ENCODE results near the gene SRPK1.

The SRPK1 gene

DNA sequence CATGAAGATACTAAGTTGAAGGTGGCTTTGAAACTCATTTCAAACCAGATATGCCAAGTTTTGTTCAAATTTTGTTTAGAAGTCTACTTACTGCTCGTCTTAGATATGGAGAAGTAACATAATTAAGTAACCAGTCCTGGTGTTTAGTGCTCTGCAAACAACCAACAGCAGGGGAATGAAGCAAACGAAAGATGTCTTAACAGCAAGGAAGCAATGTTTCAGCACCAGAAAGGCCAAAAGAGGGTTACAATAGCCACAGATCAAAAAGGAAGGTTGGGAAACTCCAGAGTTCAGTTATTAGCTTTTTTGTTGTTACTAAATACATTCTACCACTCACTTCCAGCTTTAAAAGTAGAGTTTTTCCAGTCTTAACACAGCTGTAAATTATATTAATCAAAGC lies 70.7 kb downstream of the SRPK1 start:
- no peak for DNase-seq (ENCODE audit: low read depth)
- no peak overlapping the region for H3K4me3 ChIP-seq (ENCODE audit: low read depth, low read length)
- TF ChIP-seq, protein P1, sequence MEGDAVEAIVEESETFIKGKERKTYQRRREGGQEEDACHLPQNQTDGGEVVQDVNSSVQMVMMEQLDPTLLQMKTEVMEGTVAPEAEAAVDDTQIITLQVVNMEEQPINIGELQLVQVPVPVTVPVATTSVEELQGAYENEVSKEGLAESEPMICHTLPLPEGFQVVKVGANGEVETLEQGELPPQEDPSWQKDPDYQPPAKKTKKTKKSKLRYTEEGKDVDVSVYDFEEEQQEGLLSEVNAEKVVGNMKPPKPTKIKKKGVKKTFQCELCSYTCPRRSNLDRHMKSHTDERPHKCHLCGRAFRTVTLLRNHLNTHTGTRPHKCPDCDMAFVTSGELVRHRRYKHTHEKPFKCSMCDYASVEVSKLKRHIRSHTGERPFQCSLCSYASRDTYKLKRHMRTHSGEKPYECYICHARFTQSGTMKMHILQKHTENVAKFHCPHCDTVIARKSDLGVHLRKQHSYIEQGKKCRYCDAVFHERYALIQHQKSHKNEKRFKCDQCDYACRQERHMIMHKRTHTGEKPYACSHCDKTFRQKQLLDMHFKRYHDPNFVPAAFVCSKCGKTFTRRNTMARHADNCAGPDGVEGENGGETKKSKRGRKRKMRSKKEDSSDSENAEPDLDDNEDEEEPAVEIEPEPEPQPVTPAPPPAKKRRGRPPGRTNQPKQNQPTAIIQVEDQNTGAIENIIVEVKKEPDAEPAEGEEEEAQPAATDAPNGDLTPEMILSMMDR (IDR thresholded peaks at IDR 0.05; ENCODE audit: control insufficient read depth, extremely low read depth, insufficient read depth) = no peak

DNA sequence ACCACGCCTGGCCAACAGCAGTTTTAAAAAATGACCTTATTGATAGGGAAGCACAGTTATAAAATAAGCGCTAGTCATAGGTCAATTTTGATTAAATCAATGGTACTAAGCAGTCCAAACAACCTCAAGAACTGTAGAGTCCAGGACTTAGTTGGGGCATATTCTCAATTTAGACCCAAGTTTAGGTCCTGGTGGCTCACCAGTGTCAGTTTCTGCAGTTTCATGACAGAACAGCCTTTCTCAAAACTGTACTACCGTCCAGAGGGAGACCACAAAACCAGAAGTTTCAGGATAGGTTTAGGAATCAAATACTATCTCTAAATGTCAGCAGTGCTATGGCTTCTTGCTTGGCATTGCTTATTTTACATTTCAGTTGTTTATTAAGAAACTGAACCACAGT lies 76.6 kb downstream of the SRPK1 start:
- DNase-seq (ENCODE audit: low read depth) = no peak
- H3K4me3 ChIP-seq (ENCODE audit: low read depth, low read length) = no peak overlapping the region
- TF ChIP-seq, protein P1 (IDR thresholded peaks at IDR 0.05; ENCODE audit: control insufficient read depth, extremely low read depth, insufficient read depth) = no peak

DNA sequence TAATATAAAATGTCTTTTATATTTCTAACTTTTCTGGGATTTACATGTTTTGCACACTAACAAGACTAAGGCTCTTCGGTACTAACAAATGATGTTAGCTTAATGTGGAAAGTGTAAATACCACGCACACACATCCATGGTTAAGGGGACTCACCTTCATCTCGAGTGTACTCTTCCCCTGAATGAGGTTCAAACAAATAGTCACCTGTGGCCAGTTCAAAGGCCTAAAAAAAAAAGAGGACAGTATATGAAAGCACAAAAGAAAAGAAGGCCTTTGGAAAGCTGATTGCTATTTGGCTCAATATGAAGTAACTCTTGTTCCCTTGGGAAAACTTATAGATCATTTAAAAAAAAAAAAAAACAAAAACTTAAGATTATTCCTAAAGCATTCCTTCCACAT lies 78.5 kb downstream of the SRPK1 start:
- TF ChIP-seq, protein P1 (IDR thresholded peaks at IDR 0.05; ENCODE audit: control insufficient read depth, extremely low read depth, insufficient read depth) = no peak

DNA sequence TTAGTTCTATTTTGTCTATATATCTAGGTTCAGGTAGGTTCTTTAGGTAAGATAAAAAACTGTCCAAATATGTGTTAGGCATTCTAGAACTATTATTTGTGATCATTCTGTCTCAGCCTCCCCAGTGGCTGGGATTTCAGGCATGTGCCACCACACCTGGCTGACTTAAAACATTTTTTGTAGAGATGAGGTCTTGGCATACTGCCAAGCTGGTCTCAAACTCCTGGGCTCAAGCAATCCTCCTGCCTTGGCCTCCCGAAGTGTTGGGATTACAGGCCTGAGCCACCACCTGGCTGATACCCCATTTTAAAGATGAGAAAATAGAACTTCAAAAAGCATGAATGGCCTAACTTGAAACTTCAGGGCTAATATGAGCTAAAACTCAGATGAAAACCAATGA lies 81.9 kb downstream of the SRPK1 start:
- no peak for DNase-seq (ENCODE audit: low read depth)
- H3K4me3 ChIP-seq (ENCODE audit: low read depth, low read length) = no peak overlapping the region
- TF ChIP-seq, protein P1 (IDR thresholded peaks at IDR 0.05; ENCODE audit: control insufficient read depth, extremely low read depth, insufficient read depth) = no peak

More for the DNA sequence above, 78.5 kb downstream of the SRPK1 start:
- H3K4me3 ChIP-seq (ENCODE audit: low read depth, low read length) = no peak overlapping the region
- DNase-seq (ENCODE audit: low read depth) = no peak

DNA sequence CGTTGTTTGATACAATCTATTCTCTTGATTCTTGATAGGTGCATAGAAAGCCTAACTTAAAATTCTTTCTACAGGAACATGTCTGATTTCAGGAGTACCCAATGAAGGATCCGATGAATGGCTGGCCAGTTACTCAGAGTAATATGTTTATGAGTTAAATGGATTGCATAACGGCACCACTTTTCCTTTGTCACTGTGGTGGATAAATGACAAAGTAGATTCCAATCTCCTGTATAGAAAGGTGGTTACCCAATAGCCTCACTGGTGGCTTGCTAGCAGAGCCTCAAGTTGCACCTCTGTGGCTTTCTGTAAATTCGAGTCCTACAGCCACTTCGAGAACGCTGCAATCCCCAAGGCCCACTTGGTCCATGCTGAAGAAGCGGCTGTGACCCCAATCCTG lies 87.4 kb downstream of the SRPK1 start:
- DNase-seq (ENCODE audit: low read depth) = no peak
- TF ChIP-seq, protein P1 (IDR thresholded peaks at IDR 0.05; ENCODE audit: control insufficient read depth, extremely low read depth, insufficient read depth) = no peak
- no peak overlapping the region for H3K4me3 ChIP-seq (ENCODE audit: low read depth, low read length)

DNA sequence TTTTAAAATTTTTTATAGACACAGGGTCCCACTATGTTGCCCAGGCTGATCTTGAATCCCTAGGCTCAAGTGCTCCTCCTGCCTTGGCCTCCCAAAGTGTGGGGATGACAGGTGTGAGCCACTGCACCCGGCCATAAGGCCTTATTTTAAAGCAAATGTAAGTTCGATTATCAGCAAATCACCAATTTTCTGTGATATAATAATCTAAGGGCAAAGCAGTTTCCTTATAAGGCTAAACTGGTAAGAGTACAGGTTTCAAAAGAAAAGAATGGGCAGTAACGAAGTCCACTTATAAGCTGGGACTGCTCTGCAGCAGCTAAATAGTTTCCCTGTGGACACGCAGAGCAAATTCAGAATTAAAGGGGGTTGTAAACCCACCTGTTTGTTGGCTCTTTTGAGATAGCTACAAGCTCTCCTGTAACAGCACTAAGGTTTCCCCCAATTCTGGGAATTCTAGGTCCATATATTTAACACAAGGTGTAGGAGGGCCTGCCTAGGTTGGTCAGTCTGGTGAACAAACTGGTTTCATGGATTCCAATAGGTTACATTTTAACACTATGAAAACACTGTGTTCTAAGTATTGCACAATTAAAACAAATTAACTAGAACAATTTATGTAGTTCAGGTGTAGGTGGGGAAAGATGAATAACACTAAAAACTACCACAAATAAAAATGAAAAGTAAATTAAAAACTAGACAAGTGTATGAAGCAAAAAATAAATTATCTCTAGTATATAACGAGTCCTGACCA lies 89.5 kb downstream of the SRPK1 start:
- TF ChIP-seq, protein P1 (IDR thresholded peaks at IDR 0.05; ENCODE audit: control insufficient read depth, extremely low read depth, insufficient read depth) = no peak
- peak; percentile 3 for DNase-seq (ENCODE audit: low read depth)
- no peak overlapping the region for H3K4me3 ChIP-seq (ENCODE audit: low read depth, low read length)

DNA sequence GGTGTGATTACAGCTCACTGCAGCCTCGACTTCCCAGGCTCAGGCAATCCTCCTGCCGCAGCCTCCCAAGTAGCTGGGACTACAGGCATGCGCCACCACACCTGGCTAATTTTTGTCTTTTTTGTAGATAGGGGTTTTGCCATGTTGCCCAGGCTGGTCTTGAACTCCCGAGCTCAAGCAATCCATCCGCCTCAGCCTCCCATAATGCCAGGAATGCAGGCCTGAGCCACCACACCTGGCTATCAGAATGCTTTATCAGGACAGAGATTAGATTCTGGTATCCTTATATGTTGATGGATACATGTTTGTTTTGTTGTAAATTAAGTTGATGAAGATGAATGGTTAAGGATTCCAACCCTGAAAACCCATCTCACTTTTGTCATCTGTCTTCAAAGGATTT lies 91.6 kb downstream of the SRPK1 start:
- TF ChIP-seq, protein P1 (IDR thresholded peaks at IDR 0.05; ENCODE audit: control insufficient read depth, extremely low read depth, insufficient read depth) = no peak

More for the DNA sequence above, 91.6 kb downstream of the SRPK1 start:
- DNase-seq (ENCODE audit: low read depth) = no peak
- H3K4me3 ChIP-seq (ENCODE audit: low read depth, low read length) = no peak overlapping the region
